AG10803 (cell line): Measurements from ENCODE around the gene UVRAG.

Experiments
- DNase-seq: peaks from one replicate; pipeline ENCODE4 v3.0.0; 2010; ENCODE audit warnings: low read depth
- H3K4me3 ChIP-seq: 2 replicates; pipeline ENCODE4 v1.5.1; 2011; ENCODE audit warnings: mild to moderate bottlenecking, low read length, control low read depth
- TF ChIP-seq, protein P1 (sequence below): conservative IDR thresholded peaks from 2 replicates; pipeline ENCODE4 v1.5.1; 2011; ENCODE audit warnings: mild to moderate bottlenecking, low read length, control low read depth, inconsistent platforms

The UVRAG gene

DNA sequence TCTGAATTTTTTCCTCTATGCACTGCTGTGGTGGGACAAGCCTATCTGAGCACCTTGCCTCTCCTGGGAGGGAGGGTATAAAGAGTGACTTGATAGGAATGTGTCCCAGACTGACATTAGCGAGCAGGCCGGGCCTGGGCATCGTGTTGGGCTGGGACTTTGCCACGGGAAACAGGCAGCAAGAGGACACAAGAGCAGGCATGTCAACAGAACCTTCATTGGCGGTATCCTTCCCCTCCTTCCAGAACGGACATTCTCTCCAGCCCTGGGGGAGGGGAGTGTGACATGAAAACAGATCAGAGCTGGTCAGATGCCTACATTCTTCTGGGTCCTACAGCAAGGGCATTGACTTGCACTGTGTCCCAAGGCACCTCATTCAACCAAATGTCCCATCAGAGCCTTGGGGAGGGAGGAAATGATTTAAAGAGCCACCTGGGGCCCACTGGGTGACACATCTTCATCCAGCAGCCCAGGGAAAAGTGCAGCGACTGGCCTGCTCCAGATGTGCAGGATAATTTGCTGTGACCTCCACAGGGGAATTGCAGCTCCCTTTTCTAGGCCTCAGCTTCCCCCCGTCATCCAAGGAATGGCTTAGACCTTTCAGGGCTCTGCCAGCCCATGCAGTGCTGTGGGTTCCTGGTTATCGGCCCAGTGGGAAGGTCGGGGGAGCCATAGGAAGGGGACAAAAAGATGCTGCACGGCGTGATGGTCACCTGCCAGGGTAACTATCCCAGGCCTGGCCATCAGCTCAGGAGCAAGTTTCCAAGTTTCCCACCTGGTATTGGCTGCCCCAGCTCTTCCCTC lies 21.8 kb upstream of the UVRAG start:
- H3K4me3 ChIP-seq = no peak overlapping the region
- TF ChIP-seq, protein P1, sequence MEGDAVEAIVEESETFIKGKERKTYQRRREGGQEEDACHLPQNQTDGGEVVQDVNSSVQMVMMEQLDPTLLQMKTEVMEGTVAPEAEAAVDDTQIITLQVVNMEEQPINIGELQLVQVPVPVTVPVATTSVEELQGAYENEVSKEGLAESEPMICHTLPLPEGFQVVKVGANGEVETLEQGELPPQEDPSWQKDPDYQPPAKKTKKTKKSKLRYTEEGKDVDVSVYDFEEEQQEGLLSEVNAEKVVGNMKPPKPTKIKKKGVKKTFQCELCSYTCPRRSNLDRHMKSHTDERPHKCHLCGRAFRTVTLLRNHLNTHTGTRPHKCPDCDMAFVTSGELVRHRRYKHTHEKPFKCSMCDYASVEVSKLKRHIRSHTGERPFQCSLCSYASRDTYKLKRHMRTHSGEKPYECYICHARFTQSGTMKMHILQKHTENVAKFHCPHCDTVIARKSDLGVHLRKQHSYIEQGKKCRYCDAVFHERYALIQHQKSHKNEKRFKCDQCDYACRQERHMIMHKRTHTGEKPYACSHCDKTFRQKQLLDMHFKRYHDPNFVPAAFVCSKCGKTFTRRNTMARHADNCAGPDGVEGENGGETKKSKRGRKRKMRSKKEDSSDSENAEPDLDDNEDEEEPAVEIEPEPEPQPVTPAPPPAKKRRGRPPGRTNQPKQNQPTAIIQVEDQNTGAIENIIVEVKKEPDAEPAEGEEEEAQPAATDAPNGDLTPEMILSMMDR = no peak
- DNase-seq = no peak

GRCh38 chr11:75793966-75794365 lies 21.0 kb upstream of the UVRAG start:
- no peak for DNase-seq
- TF ChIP-seq, protein P1 = no peak
- no peak overlapping the region for H3K4me3 ChIP-seq

DNA sequence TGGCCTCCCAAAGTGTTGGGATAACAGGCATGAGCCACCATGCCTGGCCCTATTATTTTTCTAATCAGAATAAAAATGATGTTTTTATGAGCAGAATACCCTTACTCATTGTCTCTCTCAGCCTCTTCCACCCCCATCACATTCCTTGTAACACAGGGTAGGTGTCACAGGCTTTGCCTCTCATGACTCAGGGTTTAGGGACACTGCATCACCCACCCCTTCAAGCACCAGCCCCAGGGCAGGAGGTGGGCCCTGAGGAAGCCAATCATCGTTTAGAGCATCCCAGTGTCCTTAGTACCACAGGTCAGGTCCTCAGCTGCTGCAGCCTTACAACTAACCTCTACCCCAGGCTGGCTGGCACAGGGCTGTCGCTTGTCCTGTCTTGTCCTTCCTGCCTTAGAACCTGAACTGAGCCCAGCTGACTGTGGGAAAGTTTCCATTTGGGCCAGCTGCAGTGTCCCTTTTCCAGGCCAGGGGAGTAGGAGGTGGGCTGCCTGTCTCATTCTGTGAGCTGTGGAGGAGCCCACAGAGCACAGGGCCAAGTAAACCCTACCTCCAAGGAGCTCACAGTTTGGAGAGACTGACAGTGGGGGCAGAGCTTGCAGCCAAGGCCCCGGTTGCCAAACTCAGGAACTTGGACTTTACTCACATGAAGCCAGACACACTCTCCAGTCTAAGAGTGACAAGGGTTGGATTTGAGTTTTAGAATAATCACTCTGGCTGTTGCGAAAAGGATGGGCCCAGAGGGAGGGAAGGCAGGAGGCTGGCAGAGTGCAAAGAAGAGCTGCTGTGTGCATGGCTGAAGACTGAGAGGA lies 19.5 kb upstream of the UVRAG start:
- TF ChIP-seq, protein P1 = no peak
- no peak for DNase-seq
- no peak overlapping the region for H3K4me3 ChIP-seq

DNA sequence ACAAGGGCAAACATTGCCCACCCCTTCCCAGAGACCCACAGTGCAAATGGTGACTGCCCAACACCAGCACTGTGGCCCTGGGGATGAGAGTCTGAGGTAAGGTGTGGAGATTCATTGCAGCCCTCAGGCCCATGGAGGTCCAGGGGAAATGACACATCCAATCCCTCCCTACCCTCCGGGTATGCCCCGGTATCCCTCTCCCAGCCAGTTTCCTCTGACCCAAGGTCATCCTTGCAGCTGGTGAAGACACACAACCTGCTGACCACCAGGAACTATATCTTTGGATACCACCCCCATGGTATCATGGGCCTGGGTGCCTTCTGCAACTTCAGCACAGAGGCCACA lies 18.9 kb upstream of the UVRAG start:
- no peak overlapping the region for H3K4me3 ChIP-seq
- TF ChIP-seq, protein P1 = no peak
- DNase-seq = no peak

DNA sequence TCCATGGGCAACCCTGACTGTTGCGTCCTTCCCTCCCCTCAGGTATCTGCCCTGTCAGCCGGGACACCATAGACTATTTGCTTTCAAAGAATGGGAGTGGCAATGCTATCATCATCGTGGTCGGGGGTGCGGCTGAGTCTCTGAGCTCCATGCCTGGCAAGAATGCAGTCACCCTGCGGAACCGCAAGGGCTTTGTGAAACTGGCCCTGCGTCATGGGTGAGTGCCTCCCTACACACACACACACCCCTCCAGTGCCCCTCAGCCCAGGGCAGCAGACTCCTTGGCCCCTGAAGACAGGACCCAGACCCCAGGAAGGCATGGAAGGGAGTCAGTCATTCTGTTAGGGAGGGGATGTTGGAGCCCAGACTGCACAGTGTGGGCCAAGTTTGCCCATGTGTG lies 17.9 kb upstream of the UVRAG start:
- DNase-seq = no peak
- H3K4me3 ChIP-seq = no peak overlapping the region
- TF ChIP-seq, protein P1 = no peak

DNA sequence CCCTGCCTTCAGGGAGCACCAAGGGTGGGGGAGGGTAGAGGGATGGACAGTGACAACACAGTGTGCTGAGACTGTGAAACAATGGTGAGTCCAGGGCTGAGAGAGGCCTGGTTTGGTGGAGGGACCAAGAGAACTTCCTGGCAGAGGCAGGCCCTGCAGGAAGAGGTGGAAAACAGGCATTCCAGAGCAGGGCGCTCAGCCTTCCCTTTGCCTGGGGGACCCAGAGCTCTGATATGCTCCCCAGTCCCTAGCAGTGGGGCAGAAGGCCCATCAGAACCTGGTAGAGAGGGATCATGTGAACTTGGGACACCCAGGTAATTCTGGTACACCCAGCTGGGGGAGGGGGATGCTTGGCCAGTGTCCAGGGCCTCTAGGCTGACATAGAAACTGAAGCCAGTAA lies 17.2 kb upstream of the UVRAG start:
- TF ChIP-seq, protein P1 = no peak
- peak; percentile 31 for DNase-seq
- H3K4me3 ChIP-seq = no peak overlapping the region
